Measurements from ENCODE around the gene HOMER2.

The HOMER2 gene

GRCh38 chr15:82855286-82856100 is 97.0 kb downstream of the HOMER2 start:
- DNase-seq: peak; percentile 19 to 38

GRCh38 chr15:82854554-82854953 is 98.0 kb downstream of the HOMER2 start:
- DNase-seq: no peak

DNA sequence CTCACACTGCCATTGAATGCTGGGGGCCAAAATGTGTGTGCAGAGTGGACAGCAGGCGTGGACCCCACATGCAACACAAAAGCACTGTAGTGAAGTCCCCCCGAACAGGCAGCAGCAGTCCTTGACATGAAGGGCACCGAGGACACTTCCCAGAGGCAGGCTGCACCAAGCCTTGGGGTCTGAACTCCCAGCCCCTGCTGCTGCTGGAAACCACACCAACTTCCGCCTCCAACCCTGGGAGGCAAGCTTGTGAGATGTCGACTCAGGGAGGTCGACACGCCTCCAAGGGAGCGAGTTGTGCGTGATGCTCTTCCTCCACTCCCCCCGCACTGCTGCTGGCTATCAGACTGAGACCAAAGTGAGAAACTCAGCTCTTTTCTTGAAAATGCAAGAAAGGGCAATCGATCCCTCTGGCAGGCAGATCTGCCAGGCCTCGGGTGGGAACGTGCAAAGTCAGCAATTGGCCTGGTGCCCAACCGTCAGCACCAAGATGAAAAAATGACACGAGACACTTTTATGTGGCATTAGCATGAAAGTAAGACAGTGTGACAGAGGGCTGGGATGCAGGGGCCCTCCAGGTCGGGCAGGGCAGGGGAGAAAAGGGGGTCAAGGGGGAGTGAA is 99.5 kb downstream of the HOMER2 start:
- peak; percentile 54 to 64 for DNase-seq

- no peak for DNase-seq
Measured at GRCh38 chr15:82851981-82852511, 100.5 kb downstream of the HOMER2 start.

DNA sequence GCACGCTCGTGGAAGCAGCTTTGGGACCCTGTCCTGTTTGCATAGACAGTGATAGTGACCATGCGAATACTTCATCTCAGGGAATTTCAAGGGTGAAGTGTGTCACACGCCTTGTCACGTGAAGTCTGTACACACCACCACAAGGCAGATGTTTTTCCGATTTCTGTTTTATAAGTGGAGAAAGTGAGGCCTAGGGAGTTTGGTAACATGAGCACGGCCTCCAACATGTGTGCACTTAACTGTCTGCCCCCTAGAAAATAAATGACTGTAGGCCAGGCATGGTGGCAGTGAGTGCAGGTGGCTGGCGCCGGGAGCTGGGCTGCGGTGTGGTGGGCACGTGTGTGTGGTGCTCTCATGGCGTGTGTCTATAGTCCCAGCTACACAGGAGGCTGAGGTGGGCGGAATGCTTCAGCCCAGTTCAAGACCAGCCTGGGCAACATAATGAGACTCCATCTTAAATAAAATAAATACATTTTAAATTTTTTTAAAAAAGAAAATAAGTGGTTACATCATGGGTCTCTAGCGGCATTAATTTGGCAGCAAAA is 101.1 kb downstream of the HOMER2 start:
- no peak for DNase-seq

- no peak for DNase-seq
Measured at GRCh38 chr15:82850731-82851130, 101.8 kb downstream of the HOMER2 start.

DNA sequence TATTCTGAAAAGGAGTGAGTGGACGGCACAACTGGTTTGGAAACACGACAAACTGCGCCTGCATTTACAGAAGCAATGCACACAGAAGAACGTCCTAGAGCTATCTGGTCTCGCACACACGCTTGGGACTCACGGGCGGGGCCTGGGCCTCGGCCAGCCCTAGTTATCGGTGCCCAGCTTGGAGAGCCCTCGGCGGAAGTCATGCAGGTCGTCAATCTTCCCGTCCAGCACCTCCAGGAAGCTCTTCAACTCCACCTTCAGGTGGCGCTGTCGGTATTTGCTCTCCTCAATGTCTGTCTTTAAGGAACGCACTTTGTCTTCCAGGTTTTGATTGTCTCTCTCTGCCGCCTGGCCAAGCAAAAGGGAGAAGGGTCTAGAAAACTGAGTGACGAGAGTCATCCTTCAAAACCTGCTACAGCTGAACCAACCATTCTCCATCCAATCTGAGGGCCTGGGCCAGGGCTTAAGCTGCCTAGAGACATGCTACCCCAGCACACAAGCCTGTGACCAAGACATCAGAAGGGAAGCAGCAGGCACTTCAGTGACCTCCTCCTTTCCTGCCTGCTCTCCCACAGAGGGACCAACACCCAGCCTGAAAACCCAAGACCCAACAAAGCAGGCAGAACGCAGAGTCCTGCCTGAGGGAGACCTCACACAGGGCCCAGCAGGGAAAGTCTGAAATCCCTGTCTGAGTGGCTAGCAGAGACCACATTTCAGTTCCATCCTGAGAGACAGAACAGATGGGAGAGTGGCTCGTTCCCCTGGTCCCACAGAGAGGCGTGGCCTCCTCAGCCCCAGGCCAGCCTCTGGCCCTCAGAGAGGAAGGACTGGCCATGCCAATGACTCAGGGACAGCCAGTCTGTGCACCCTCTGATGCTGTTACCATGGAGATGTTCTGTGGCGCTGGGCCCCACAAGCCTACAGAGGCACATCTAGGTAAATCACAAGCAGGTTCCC is 102.7 kb downstream of the HOMER2 start:
- peak; percentile 95 to 98 for DNase-seq

GRCh38 chr15:82848241-82848993 is 104.1 kb downstream of the HOMER2 start:
- no peak for DNase-seq

GRCh38 chr15:82847703-82848102 is 104.8 kb downstream of the HOMER2 start:
- DNase-seq: no peak

DNA sequence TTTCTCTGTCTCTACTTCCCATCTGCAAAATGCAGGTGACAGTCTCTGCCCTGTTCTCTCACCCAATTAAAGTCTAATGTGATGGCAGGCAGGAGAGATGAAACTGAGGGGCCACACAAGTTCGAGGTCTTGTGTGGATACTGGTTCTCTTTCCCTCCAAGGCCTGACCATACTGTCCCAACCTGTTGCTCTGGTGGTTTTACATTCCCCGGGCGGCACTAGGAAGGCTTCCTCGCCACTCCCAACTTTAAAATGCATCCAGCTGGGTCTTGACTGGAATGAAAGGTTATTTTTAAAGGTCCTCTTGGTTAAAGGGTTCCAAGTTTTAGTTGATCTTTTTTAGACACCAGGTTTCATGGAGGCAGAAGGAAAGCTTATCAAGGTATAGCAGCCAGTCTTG is 105.9 kb downstream of the HOMER2 start:
- no peak for DNase-seq

DNA sequence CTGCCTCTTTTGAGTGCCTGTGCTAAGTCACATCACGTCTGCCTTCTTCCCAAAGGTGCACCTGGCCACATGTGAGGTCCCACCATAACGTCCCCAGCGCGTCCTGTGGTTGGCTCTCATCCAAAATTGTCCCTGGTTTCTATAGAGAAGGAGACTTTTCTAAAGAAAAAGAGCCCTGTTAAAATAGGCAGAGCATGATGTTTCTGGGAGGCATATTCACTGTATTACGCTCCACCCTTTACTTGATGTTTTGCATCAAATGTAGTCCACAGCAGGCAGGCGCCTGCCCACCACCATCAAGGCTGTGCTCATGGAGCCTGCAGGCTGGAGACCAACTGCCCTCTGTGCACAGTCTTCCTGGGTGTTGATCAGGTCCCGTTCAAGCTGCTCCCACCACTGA is 106.8 kb downstream of the HOMER2 start:
- DNase-seq: no peak

- DNase-seq: peak; percentile 65 to 68
Measured at GRCh38 chr15:82843566-82843965, 109.0 kb downstream of the HOMER2 start.

- no peak for DNase-seq
Measured at GRCh38 chr15:82840166-82840565, 112.4 kb downstream of the HOMER2 start.

- no peak for DNase-seq
Measured at GRCh38 chr15:82839136-82839535, 113.4 kb downstream of the HOMER2 start.

GRCh38 chr15:82838096-82838735 is 114.3 kb downstream of the HOMER2 start:
- no peak for DNase-seq

DNA sequence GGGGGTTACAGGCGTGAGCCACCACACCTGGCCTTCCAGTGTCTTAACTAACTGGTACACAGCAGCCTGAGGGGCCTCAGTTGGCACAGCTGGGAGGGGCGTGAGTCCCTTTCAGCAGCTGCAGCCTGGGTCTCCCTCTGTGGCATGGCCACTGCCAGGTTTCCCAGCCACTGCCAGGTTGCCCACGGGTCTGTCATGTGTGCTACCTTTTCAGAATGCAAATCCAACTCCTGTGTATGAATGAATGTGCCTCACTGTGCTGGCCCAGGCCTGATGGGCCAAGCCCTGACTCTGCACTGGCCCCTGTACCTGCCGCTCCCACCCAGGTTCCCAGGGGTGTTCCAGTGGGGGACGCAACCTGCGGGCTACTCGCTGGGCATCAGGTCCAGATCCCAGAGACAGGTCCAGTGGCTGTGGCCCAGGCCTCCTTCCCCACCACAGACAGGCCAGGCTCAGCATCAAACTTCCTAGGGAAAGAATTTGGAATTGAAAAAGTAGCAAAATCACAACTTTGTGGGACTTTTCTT is 117.1 kb downstream of the HOMER2 start:
- no peak for DNase-seq

- DNase-seq: peak in 1 of 2 experiments; percentile 49
Measured at GRCh38 chr15:82833362-82833682, 119.2 kb downstream of the HOMER2 start.

- peak; percentile 94 to 97 for DNase-seq
Measured at GRCh38 chr15:82832601-82833361, 119.7 kb downstream of the HOMER2 start.

- no peak for DNase-seq
Measured at GRCh38 chr15:82831894-82832600, 120.5 kb downstream of the HOMER2 start.
